Trophoblast cell (in vitro differentiated cells and primary cell): Measurements from ENCODE around the gene VKORC1L1.
"Not testable (repeated sequence)": the region's sequence is repeated elsewhere in the genome, so short reads cannot be mapped to it uniquely, and the experiment has no call there.

ENCODE experiments used
- DNase-seq, 2 donors: peaks; one replicate each; pipeline ENCODE4 v3.0.0-alpha.2; 2016
- H2AFZ ChIP-seq: 2 replicates; pipeline ENCODE4 v1.6.1; 2013; ENCODE audit warnings: low read length, moderate library complexity, mild to moderate bottlenecking; ENCODE audit not compliant: insufficient read depth, poor library complexity
- H2AK5ac ChIP-seq: 2 replicates; pipeline ENCODE4 v1.6.1; 2013; ENCODE audit warnings: mild to moderate bottlenecking, low read length
- H2BK120ac ChIP-seq: 2 replicates; pipeline ENCODE4 v1.6.1; 2013; ENCODE audit warnings: low read length, mild to moderate bottlenecking, moderate library complexity; ENCODE audit not compliant: insufficient read depth, poor library complexity
- H2BK12ac ChIP-seq: 2 replicates; pipeline ENCODE4 v1.6.1; 2013; ENCODE audit warnings: mild to moderate bottlenecking, low read length, moderate library complexity
- H2BK5ac ChIP-seq: 2 replicates; pipeline ENCODE4 v1.6.1; 2013; ENCODE audit warnings: low read length, low read depth, moderate library complexity, mild to moderate bottlenecking; ENCODE audit not compliant: poor library complexity
- H3K14ac ChIP-seq: 2 replicates; pipeline ENCODE4 v1.6.1; 2013; ENCODE audit warnings: mild to moderate bottlenecking, low read length
- H3K18ac ChIP-seq: 2 replicates; pipeline ENCODE4 v1.6.1; 2013; ENCODE audit warnings: mild to moderate bottlenecking, low read length
- H3K23ac ChIP-seq: 2 replicates; pipeline ENCODE4 v1.6.1; 2013; ENCODE audit warnings: low read length
- H3K27ac ChIP-seq: 2 replicates; pipeline ENCODE4 v1.5.1; 2013; ENCODE audit warnings: low read depth, mild to moderate bottlenecking, inconsistent platforms, low read length, moderate library complexity
- H3K27me3 ChIP-seq: 2 replicates; pipeline ENCODE4 v1.6.1; 2013; ENCODE audit warnings: inconsistent platforms, mild to moderate bottlenecking, low read length, moderate library complexity; ENCODE audit not compliant: insufficient read depth
- H3K36me3 ChIP-seq, 2 experiments: 1 replicate in 1 of 2; 2 replicates in 1 of 2; pipeline ENCODE4 v1.6.1; 2013; ENCODE audit warnings: low read length in 2 of 2, mild to moderate bottlenecking in 2 of 2, moderate library complexity in 1 of 2; ENCODE audit not compliant: insufficient read depth in 2 of 2, control insufficient read depth in 1 of 2
- H3K4ac ChIP-seq: 2 replicates; pipeline ENCODE4 v1.6.1; 2013; ENCODE audit warnings: low read depth, mild to moderate bottlenecking, low read length, moderate library complexity
- H3K4me1 ChIP-seq, 2 experiments: 1 replicate in 1 of 2; 2 replicates in 1 of 2; pipeline ENCODE4 v1.6.1; 2013; ENCODE audit warnings: low read length in 2 of 2, mild to moderate bottlenecking in 2 of 2, moderate library complexity in 1 of 2; ENCODE audit not compliant: insufficient read depth in 2 of 2, control insufficient read depth in 1 of 2
- H3K4me2 ChIP-seq: 2 replicates; pipeline ENCODE4 v1.6.1; 2013; ENCODE audit warnings: inconsistent platforms, mild to moderate bottlenecking, low read length, moderate library complexity
- H3K4me3 ChIP-seq: 2 replicates; pipeline ENCODE4 v1.5.1; 2013; ENCODE audit warnings: mild to moderate bottlenecking, low read depth, low read length, inconsistent platforms
- H3K79me1 ChIP-seq: one replicate; pipeline ENCODE4 v1.6.1; 2013; ENCODE audit warnings: low read length
- H3K79me2 ChIP-seq: 2 replicates; pipeline ENCODE4 v1.6.1; 2013; ENCODE audit warnings: low read length, mild to moderate bottlenecking; ENCODE audit not compliant: control insufficient read depth, insufficient read depth, poor library complexity
- H3K9ac ChIP-seq: 2 replicates; pipeline ENCODE4 v1.6.1; 2013; ENCODE audit warnings: mild to moderate bottlenecking, low read length
- H3K9me3 ChIP-seq: 2 replicates; pipeline ENCODE4 v1.6.1; 2013; ENCODE audit warnings: low read depth, mild to moderate bottlenecking, control low read depth, inconsistent platforms, low read length; ENCODE audit not compliant: insufficient read depth
- H4K12ac ChIP-seq: 2 replicates; pipeline ENCODE4 v1.6.1; 2013; ENCODE audit warnings: low read depth, mild to moderate bottlenecking, low read length, moderate library complexity
- H4K8ac ChIP-seq: 2 replicates; pipeline ENCODE4 v1.6.1; 2013; ENCODE audit warnings: low read depth, mild to moderate bottlenecking, low read length, moderate library complexity
- H4K91ac ChIP-seq: one replicate; pipeline ENCODE4 v1.6.1; 2013; ENCODE audit warnings: low read depth, mild to moderate bottlenecking, low read length, moderate library complexity
- WGBS: extraction: QIAGEN DNeasy Blood & Tissue Kit; methylation state at CpG from one replicate; pipeline ENCODE4 v1.1.7; 2013; ENCODE audit warnings: missing lambda C conversion rate; ENCODE audit not compliant: insufficient read length, insufficient coverage; ENCODE audit errors: extremely low coverage; 5-methylcytosine and 5-hydroxymethylcytosine counted together

The VKORC1L1 gene

DNA sequence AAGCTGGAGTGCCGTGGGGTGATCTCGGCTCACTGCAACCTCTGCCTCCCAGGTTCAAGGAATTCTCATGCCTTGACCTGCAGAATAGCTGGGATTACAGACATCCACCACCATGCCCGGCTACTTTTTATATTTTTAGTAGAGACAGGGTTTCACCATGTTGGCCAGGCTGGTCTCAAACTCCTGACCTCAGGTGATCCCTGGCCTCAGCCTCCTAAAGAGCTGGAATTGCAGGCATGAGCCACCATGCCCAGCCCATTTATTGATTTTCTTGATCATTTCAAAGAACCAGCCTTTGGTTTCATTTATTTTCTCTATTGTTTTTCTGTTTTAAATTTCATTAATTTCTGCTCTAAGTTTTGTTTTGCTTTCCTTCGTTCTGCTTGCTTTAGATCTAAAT, 58.8 kb downstream of the VKORC1L1 start:
- Histone ChIP-seq H3K4me3 (no peak overlapping the region), H3K79me2 (no peaks in the 10 kb centered on the region), H3K9ac (no peak overlapping the region), H3K4me1 (peaks cover 0 to 3% of the 10 kb centered on the region in 2 experiments), H4K8ac (no peak overlapping the region), H3K27me3 (no peaks in the 10 kb centered on the region), H4K12ac (no peak overlapping the region), H2BK120ac (no peak overlapping the region), H2BK5ac (no peak overlapping the region), H2AK5ac (no peak overlapping the region), H3K4ac (no peak overlapping the region), H3K9me3 (no peaks in the 10 kb centered on the region), H3K4me2 (no peak overlapping the region), H3K23ac (no peak overlapping the region), H2BK12ac (no peak overlapping the region), H3K36me3 (no peaks in the 10 kb centered on the region), H3K79me1 (no peaks in the 10 kb centered on the region), H2AFZ (no peak overlapping the region), H4K91ac (no peak overlapping the region), H3K27ac (no peak overlapping the region), H3K18ac (no peak overlapping the region), H3K14ac (no peak overlapping the region)
- DNase-seq = peak; percentile 5 to 53
- no CpG with 5 or more reads among the region's 4 CpGs for WGBS

DNA sequence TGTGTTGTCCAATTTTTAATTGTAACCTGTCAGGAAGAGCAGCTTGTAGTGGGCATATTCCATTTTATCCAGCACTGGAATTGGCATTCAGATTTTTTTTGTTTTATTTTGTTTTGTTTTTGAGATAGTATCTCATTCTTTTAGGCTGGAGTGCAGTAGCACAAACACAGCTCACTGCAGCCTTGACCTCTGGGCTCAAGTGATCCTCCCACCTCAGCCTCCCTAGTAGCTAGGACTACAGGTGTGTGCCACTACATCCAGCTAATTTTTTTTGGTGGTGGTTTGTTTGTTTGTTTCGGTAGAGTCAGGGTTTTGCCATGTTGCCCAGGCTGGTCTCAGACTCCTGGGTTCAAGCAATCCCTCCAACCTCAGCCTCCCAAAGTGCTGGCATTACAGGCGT, 64.4 kb downstream of the VKORC1L1 start:
- WGBS = no CpG with 5 or more reads among the region's 2 CpGs
- Histone ChIP-seq H4K12ac (no peak overlapping the region), H3K27ac (no peak overlapping the region), H2BK5ac (no peak overlapping the region), H3K23ac (no peak overlapping the region), H3K18ac (no peak overlapping the region), H2AFZ (no peak overlapping the region), H3K4me1 (no peaks in the 10 kb centered on the region), H3K4me2 (no peak overlapping the region), H3K4ac (no peak overlapping the region), H3K36me3 (peaks cover 0 to 2% of the 10 kb centered on the region in 2 experiments), H2BK120ac (no peak overlapping the region), H3K79me1 (no peaks in the 10 kb centered on the region), H2BK12ac (no peak overlapping the region), H3K9me3 (no peaks in the 10 kb centered on the region), H4K8ac (no peak overlapping the region), H3K4me3 (no peak overlapping the region), H3K27me3 (no peaks in the 10 kb centered on the region), H4K91ac (no peak overlapping the region), H3K79me2 (no peaks in the 10 kb centered on the region), H3K9ac (no peak overlapping the region), H2AK5ac (no peak overlapping the region), H3K14ac (no peak overlapping the region)
- no peak for DNase-seq

DNA sequence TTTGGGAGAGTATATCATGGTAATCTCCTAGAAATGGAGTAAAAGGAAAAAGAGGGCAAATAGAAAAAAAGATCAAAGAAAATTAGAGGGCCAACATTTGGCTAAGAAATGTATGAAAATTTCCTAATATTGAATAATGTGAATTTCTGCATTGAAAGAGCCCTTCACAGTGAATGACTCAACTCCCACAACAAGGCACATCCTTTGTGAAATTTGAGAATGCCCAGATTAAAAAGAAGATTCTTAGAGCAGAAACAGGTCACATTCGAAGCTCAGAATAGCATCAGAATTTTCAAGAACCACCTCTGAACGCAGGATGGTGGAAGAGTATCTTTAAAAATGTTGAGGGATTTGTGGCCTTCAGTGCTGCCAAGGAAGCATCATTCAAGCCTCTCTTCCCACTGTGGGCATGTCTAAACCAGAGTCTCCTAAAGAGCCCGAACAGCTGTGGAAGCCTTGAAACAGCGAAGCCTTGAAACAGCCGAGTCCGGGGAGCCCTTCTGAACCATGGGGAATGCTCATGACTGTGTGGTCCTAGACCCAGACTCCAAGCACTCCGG, 65.5 kb downstream of the VKORC1L1 start:
- Histone ChIP-seq H2AFZ (no peak overlapping the region), H3K18ac (no peak overlapping the region)

DNA sequence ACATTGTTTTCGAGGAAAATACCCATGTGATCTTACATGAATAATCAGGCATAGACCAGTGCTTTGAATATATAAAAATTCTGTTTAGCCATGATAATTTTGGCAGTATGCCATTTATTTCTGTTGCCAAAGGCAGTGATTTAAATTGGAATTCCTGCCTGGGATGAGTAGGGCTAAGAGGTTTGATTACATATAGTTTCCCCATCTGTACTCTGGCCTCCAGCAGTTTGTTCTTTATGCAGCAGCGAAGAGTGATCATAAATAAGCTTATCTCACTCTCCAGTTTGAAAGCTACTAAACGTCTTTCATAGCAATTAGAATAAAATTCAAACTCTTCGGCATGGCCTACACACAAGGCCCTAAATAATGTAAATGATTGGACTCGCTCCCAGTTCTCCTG, 72.9 kb downstream of the VKORC1L1 start:
- not testable (repeated sequence) for H3K79me1 ChIP-seq, H2AK5ac ChIP-seq, H3K4me2 ChIP-seq, H3K27me3 ChIP-seq, H3K4me3 ChIP-seq, H4K8ac ChIP-seq, H3K27ac ChIP-seq, H2BK120ac ChIP-seq, H2AFZ ChIP-seq, H3K14ac ChIP-seq, H3K9me3 ChIP-seq, DNase-seq, H3K18ac ChIP-seq, H3K79me2 ChIP-seq, H4K12ac ChIP-seq, H4K91ac ChIP-seq, H3K4me1 ChIP-seq, H3K9ac ChIP-seq, H3K36me3 ChIP-seq, H2BK12ac ChIP-seq, H2BK5ac ChIP-seq, H3K23ac ChIP-seq, H3K4ac ChIP-seq
- WGBS = no CpG with 5 or more reads among the region's 5 CpGs

More for the DNA sequence above, 65.5 kb downstream of the VKORC1L1 start:
- WGBS = no CpG with 5 or more reads among the region's 7 CpGs
- DNase-seq = no peak
- no peak overlapping the region for H3K4ac ChIP-seq
- H3K14ac ChIP-seq = no peak overlapping the region
- no peak overlapping the region for H4K91ac ChIP-seq
- no peak overlapping the region for H3K9ac ChIP-seq
- no peak overlapping the region for H2BK12ac ChIP-seq
- no peaks in the 10 kb centered on the region for H3K4me1 ChIP-seq
- H3K23ac ChIP-seq = no peak overlapping the region
- H3K4me3 ChIP-seq = no peak overlapping the region
- H3K27me3 ChIP-seq = no peaks in the 10 kb centered on the region
- H3K27ac ChIP-seq = no peak overlapping the region
- no peak overlapping the region for H4K8ac ChIP-seq
- H3K36me3 ChIP-seq = peaks cover 0 to 2% of the 10 kb centered on the region in 2 experiments
- no peak overlapping the region for H4K12ac ChIP-seq
- no peak overlapping the region for H3K4me2 ChIP-seq
- H2AK5ac ChIP-seq = no peak overlapping the region
- no peaks in the 10 kb centered on the region for H3K9me3 ChIP-seq
- H3K79me2 ChIP-seq = no peaks in the 10 kb centered on the region
- no peak overlapping the region for H2BK120ac ChIP-seq
- no peak overlapping the region for H2BK5ac ChIP-seq
- no peaks in the 10 kb centered on the region for H3K79me1 ChIP-seq
